Fibroblast of gingiva (primary cell): Measurements from ENCODE around the gene DEDD2.

Experiments used
- DNase-seq: peaks from one replicate; pipeline ENCODE4 v3.0.0-alpha.2; 2011; ENCODE audit warnings: low read depth

Gene DEDD2

DNA sequence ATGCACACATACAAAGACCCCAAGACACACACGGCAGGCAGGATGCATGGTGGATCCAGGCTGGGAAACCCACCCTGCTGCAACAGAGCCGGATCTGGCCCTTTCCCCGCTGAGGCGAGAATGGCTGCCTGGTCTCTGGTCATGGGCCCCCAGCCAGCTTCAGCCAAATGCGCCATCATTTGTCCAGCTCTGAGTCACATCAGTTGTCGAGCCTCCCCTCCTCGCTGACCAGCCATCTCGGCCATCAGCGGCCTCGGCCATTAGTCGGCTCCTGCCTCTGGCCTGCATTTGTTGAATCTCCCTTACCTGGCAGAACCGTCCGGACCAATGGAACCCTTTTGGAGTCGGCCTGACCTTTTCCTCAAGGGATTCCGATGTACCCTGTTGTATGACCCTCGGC is 46.8 kb downstream of the DEDD2 start:
- no peak for DNase-seq

DNA sequence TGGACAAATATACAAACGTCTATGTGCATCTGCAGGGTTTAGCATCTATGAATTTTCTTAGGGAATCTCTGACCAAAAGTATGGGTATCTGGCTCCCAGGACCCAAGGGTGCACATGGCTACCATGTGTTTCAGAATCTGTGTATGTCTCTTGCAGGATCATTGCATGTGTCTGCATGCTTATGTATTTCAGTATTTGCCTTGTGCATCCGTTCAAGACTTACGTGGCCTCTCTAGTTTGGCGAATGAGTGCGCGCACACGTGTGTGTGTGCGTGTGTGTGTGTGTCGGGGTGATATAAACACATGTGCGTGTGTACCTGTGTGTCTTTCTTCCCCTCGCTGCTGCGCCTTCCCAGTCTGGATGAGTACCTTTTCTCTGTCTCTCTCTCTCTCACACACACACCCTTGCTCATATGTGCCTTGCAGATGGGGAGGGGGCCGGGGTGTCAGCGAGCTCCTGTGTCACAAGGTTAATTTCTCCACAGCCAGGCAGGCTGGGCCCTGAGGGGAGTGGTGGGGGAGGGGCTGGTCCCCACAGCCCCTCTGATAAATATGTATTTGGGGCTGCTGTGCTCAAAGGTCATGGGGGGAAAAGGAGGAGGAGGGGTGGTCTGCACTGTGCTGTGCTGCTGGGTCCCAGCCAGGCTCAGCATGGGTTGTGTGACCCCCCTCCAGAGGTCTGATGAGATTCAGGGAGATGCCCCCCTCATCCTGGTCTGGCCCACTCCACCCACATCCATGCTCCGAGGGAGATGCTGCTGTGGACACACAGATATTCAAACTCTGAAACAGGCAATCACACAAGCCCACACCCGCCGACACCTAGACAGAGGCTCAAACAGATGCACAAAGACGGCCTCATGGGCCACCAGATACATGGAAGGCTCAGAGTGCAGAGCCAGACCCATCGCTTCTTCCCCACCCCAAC is 47.7 kb downstream of the DEDD2 start:
- no peak for DNase-seq

DNA sequence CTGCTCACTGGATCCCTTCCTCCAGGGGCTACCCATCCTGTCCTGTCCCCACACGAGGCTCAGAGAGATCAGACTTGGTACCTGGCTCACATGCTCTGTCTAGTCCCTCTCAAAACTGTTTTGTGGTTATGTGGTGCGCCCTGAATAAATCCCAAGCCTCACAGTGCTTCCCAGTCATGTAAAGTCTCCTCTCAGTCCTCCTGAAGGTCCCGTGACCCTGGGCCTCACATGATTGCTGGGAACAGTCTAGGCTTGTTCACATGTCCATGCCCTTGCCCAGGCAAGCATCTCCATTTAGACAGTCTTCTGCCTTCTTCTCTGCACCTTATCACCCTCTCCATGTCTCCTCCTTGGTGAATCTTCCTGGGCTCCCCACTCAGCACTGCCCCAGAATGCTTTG is 49.3 kb downstream of the DEDD2 start:
- no peak for DNase-seq

DNA sequence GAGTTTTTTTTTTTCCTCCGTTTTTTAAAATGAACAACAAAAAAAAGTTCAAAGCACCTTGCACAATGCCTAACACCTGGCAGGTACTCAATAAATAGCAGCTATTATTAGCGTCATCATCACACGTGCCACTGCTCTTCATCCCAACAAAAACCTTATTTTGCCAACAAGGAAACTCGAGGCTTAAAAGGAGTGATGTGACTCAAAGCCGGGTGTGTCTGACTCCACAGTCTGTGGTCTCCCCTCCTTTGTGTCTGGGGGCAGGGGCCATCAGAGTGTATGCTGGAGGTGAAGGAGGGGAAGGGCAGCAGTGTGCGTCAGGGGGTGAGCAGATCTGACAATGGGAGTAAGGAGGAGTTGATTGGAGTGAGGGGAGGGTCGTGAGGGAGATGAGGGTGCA is 51.2 kb downstream of the DEDD2 start:
- DNase-seq: no peak

DNA sequence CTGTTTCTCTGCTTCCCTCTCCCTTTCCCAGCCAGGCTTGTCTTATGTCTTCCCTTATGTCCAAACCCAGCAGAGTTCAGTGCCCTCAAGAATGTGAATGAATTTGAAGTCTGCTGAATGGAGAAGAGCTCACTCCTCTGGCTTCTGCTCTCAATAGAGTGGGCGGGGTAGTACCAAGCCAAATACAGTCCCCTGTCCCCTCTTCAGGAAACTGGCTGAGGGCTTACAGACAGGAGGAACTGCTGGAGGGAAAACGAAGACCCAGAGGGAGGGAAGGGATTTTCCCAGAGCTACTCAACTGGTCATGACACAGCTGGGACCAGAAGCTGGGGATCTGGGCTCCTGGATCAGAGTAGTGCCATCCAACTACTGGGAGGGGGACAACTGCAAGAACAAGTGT is 52.3 kb downstream of the DEDD2 start:
- DNase-seq: no peak

DNA sequence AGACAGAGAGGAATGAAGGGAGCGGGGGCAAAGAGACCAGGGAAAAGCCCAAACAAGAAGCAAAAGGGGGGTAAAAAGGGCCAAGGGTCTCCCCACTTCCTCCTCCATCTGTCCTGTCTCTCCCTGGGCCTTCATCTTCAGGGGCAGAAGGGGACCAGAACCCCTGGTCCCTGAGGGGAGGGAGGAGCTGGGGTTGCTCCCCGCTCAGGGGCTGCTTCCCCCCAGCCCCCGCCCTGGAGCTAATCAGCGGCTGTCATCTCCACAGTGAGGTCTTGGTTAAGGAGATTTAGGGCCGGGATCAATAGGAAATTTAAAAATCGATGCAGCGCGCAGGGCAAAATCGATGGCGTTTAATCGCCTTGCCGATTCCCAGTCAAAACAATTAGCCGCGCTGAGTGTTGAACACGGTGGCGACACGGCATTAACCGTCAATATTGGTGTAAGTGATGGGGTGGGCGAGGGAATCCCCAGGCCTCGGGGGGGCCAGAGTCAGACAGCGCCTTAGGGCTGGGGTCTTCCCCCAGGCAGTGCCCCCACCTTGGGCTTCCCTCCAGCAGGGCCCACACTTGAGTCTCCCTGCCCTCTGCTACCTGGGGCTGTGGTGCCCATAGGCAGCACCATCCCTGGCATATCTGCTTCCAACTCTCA is 55.7 kb downstream of the DEDD2 start:
- no peak for DNase-seq

DNA sequence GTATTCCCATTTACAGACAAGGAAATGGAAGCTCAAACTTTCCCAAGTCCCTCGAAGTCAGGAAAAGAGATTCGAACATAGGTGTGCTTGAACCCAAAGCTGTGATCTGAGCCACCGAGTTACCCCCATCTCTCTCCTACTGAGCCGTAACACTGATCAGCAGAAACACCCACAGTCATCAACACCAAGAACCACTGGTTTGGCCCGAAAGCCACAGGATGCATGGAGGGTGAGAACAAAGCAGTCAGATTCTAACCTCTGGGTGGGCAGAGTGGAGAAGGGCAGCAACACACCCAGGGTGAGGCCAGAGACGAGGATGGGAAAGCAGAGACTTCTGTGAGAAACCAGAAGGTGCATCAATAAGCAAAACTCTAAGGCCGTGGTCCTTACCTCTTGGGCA is 57.5 kb downstream of the DEDD2 start:
- no peak for DNase-seq

DNA sequence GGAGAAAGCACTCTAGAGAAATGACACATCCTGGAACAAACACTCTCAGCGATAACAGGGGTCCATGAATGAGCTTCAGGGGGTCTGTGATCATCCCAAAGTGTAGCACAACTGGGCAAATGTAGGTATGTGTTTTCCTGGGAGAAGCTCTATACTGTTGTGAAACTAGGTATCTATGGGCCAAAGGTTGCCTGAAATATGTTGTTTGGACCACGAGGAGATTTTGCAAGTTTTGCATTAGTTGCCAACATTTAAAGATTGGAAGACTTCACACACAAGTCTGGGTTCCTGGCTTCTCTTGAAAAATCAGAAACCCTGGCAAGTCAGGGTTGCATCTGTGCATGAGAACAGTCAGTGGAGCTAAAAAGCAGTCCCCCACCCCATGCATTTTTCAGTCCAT is 58.6 kb downstream of the DEDD2 start:
- peak; percentile 24 for DNase-seq

- DNase-seq: no peak
Measured at GRCh38 chr19:42156571-42156970, 60.9 kb downstream of the DEDD2 start.

DNA sequence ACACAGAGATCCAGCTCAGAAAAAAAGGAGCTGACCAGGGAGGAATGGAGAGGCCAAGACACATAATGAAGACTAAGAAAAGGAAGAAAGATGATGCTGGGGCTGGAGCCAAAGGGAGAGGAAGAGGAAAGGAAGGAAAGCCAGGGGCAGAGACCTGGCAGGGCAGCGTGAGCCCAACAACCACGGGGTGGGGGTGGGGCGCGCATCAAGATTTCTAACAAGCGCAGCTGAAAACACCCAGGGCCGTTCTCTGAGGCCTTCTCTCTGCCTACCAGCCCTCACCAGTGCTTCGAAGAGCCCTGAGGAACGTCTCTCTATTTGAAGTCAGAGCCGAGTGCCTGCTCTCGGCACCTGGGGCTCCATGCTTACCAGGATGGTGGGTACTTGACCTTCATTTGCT is 61.7 kb downstream of the DEDD2 start:
- no peak for DNase-seq

GRCh38 chr19:42154471-42155323 is 62.8 kb downstream of the DEDD2 start:
- no peak for DNase-seq

GRCh38 chr19:42153672-42154433 is 63.6 kb downstream of the DEDD2 start:
- no peak for DNase-seq

GRCh38 chr19:42152910-42153671 is 64.4 kb downstream of the DEDD2 start:
- DNase-seq: no peak

GRCh38 chr19:42151782-42152684 is 65.4 kb downstream of the DEDD2 start:
- DNase-seq: no peak

DNA sequence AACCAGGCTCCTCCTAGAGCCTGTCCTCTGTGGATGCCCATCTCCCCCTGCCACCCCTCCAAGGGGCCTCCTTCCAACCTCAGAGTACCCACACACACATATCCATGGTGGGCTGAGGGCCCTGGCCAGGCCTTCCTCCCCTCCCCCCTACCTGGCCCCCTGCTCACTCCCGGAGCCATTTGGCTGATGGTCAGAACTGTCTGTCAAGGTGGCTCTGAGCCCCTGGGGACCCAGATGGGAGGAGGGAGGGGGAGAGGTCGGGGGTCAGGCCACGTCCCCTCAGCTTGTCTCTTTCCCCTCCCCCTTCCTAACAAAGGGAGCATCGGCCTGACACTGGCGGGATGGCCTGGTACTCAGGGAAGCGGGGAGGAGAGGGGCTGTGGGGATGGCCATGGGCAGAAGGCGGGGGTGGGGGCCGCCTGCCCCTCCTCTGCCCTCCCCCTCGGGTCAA is 66.5 kb downstream of the DEDD2 start:
- DNase-seq: no peak

- DNase-seq: no peak
Measured at GRCh38 chr19:42150364-42150763, 67.1 kb downstream of the DEDD2 start.

DNA sequence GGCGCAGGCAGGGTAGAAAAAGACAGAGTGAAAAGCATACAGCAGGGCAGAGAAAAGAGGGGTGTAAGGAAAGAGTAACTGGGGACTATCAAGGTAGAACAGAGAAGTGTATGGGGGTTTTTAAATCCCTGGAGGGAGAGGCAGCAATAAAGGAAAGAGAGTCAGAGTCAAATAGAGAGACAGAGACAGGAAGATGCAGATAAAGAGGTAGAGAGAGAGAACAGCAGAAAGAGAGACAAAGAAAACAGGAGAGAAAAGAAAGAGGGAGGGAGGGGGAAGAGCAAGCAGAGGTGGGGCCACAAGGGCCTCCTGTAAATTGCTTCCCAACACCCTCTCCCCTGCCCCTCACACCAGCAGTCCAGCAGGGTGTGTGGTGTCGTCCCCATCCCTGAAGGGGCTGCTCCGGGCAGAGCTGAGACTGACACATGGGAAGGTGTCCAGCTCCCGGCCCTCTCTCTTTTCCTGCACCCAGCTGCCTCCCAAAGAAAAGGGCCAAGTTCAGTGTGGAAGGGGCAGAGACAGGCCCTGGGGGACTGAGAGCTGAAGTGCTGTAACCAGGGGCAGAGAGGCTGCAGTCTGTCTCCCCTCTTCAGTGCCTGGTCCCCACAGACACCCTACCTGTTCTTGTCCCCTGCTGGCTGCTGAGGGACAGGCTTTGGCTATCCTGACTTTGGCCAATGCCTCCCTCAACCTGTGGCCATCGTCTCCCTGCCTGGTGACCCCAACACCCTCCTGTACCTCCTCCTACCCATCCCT is 67.9 kb downstream of the DEDD2 start:
- no peak for DNase-seq
